PC-3 (cell line): ENCODE data around the gene SLC25A21.

ENCODE experiments used
- EZH2 ChIP-seq: fragments of 300-600 bp; sonication (generic); IDR thresholded peaks from one replicate; pipeline ENCODE4 v1.6.1; 2017; ENCODE audit warnings: antibody characterized with exemption, mild to moderate bottlenecking, low read length; ENCODE audit not compliant: unreplicated experiment
- EZH2phosphoT487 ChIP-seq: fragments of 300-600 bp; sonication (generic); IDR thresholded peaks from 2 replicates; pipeline ENCODE4 v1.6.1; 2018; ENCODE audit warnings: mild to moderate bottlenecking, antibody characterized with exemption, low read length, borderline replicate concordance
- TF ChIP-seq, protein P1 (sequence below): fragments of 300-600 bp; sonication (generic); conservative IDR thresholded peaks from 2 replicates; pipeline ENCODE4 v1.5.1; 2017; ENCODE audit warnings: antibody characterized with exemption, low read depth, mild to moderate bottlenecking, low read length

DNA sequence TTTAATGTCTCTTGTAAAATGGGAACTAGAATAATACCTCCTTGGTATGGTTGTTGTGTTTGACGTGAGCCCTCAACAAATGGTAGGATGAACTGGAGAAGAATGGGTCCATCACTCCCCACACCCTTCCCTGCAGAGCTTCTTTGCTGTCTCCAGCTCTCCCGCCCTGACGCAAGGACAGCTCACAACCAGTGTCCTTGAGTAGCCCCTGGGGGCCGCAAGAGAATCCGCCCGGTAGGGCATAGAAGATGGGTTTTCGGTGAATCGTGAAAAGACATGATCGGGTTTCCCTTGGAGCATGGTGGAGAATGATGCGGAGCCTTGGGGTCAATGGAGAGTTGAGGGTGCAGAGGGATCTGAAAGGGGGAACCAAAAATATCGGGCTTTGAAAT, 516.8 kb downstream of the SLC25A21 start:
- TF ChIP-seq, protein P1, sequence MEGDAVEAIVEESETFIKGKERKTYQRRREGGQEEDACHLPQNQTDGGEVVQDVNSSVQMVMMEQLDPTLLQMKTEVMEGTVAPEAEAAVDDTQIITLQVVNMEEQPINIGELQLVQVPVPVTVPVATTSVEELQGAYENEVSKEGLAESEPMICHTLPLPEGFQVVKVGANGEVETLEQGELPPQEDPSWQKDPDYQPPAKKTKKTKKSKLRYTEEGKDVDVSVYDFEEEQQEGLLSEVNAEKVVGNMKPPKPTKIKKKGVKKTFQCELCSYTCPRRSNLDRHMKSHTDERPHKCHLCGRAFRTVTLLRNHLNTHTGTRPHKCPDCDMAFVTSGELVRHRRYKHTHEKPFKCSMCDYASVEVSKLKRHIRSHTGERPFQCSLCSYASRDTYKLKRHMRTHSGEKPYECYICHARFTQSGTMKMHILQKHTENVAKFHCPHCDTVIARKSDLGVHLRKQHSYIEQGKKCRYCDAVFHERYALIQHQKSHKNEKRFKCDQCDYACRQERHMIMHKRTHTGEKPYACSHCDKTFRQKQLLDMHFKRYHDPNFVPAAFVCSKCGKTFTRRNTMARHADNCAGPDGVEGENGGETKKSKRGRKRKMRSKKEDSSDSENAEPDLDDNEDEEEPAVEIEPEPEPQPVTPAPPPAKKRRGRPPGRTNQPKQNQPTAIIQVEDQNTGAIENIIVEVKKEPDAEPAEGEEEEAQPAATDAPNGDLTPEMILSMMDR: no peak
- no peak for TF ChIP-seq EZH2
- no peak for TF ChIP-seq EZH2phosphoT487
